HepG2 (cell line): Measurements from ENCODE around the gene ENTREP3. TPM values are rescaled to one million over a fixed set of nuclear protein-coding genes. Genes with fewer than 3 reads are reported as not detected.

Experiments
- AHDC1 ChIP-seq: sonication (generic); formaldehyde crosslinking; IDR thresholded peaks from 2 replicates; pipeline ENCODE4 v1.5.1; 2020; ENCODE audit warnings: mild to moderate bottlenecking, missing genetic modification reagents, borderline replicate concordance
- BORCS8-MEF2B ChIP-seq: sonication (generic); formaldehyde crosslinking; IDR thresholded peaks from 2 replicates; pipeline ENCODE4 v1.8.0; 2022; ENCODE audit warnings: mild to moderate bottlenecking, missing genetic modification reagents
- ERF ChIP-seq: IDR thresholded peaks from 2 replicates; pipeline ENCODE4 v1.6.1; 2018; ENCODE audit warnings: missing biosample characterization, missing genetic modification reagents
- FOXP4 ChIP-seq: sonication (generic); formaldehyde crosslinking; IDR thresholded peaks from 2 replicates; pipeline ENCODE4 v1.4.0; 2020; ENCODE audit warnings: missing genetic modification reagents
- GATAD2A ChIP-seq: IDR thresholded peaks from 2 replicates; pipeline ENCODE4 v1.6.1; 2016
- GLMP ChIP-seq: sonication (generic); formaldehyde crosslinking; IDR thresholded peaks from 2 replicates; pipeline ENCODE4 v1.9.0; 2021; ENCODE audit warnings: missing genetic modification reagents, mild to moderate bottlenecking, borderline replicate concordance
- HHEX ChIP-seq: IDR thresholded peaks from 2 replicates; pipeline ENCODE4 v1.6.1; 2016; ENCODE audit warnings: control low read depth
- KLF15 ChIP-seq: sonication (generic); formaldehyde crosslinking; IDR thresholded peaks from 2 replicates; pipeline ENCODE4 v1.8.1; 2023; ENCODE audit warnings: borderline replicate concordance, mild to moderate bottlenecking, inconsistent platforms, missing genetic modification reagents, mixed read lengths
- SAFB2 ChIP-seq: sonication (generic); formaldehyde crosslinking; IDR thresholded peaks from 2 replicates; pipeline ENCODE4 v1.5.1; 2020; ENCODE audit warnings: missing genetic modification reagents, low read depth, mild to moderate bottlenecking, borderline replicate concordance
- polyA plus RNA-seq, 8 experiments: library from polyadenylated mRNA; depleted of rRNA in 3 of 8; stranded (reverse) in 7 of 8; unstranded in 1 of 8; fragments of >200 nt; fragmentation: Illumina TruSeq in 4 of 8; extraction: Trizol in 4 of 8; gene quantifications; 2 replicates each; pipeline versions ENCODE4 v1.2.1 to v1.2.3, GENCODE V29; 2011 to 2016; ENCODE audit warnings: low read depth in 4 of 8, missing spikeins in 1 of 8, mixed read lengths in 1 of 8; ENCODE audit not compliant: insufficient read depth in 1 of 8
- total RNA-seq, 5 experiments: library from RNA; depleted of rRNA; stranded (reverse); fragments of >200 nt; fragmentation: Illumina TruSeq; extraction: Trizol; gene quantifications; 2 replicates each; pipeline ENCODE4 v1.2.3, GENCODE V29; 2016; ENCODE audit warnings: low read depth in 1 of 5
- TF ChIP-seq, protein P1 (sequence below): sonication (generic); formaldehyde crosslinking; IDR thresholded peaks from 2 replicates; pipeline ENCODE4 v1.5.1; 2020; ENCODE audit warnings: mild to moderate bottlenecking, missing genetic modification reagents, borderline replicate concordance
- TF ChIP-seq, protein P2 (sequence below): sonication (generic); formaldehyde crosslinking; IDR thresholded peaks from 2 replicates; pipeline ENCODE4 v1.4.0; 2020; ENCODE audit warnings: missing genetic modification reagents

ENTREP3 gene
- total and polyA plus RNA-seq, 2 of the 13 experiments (the other 11 are each of a cell fraction or from before 2014, with no cell fraction given): 4.1 to 9.9 TPM

GRCh38 chr1:155261852-155262673, 6.8 kb upstream of the ENTREP3 start, which contains the start of gene SCAMP3 (continued):
- TF ChIP-seq AHDC1 (CRISPR knock-in tag) (0 out of 2 replicates have a peak, but pooled peaks have one; percentile 31), BORCS8-MEF2B (peak; percentile 77; the same call in 1 of the 2 replicates), SAFB2 (CRISPR knock-in tag) (peak; percentile 81; the same call in 1 of the 2 replicates), FOXP4 (CRISPR knock-in tag) (peak; percentile 16; the same call in 1 of the 2 replicates), ERF (peak; percentile 90), HHEX (no peak), GATAD2A (peak; percentile 62), GLMP (CRISPR knock-in tag) (no peak), KLF15 (CRISPR knock-in tag) (peak; percentile 78; the same call in 1 of the 2 replicates)
- TF ChIP-seq, protein P1, sequence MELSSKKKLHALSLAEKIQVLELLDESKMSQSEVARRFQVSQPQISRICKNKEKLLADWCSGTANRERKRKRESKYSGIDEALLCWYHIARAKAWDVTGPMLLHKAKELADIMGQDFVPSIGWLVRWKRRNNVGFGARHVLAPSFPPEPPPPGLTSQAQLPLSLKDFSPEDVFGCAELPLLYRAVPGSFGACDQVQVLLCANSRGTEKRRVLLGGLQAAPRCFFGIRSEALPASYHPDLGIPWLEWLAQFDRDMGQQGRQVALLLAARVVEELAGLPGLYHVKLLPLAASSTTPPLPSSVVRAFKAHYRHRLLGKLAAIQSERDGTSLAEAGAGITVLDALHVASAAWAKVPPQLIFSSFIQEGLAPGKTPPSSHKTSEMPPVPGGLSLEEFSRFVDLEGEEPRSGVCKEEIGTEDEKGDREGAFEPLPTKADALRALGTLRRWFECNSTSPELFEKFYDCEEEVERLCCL (CRISPR knock-in tag): peak; percentile 84; the same call in 1 of the 2 replicates
- TF ChIP-seq, protein P2, sequence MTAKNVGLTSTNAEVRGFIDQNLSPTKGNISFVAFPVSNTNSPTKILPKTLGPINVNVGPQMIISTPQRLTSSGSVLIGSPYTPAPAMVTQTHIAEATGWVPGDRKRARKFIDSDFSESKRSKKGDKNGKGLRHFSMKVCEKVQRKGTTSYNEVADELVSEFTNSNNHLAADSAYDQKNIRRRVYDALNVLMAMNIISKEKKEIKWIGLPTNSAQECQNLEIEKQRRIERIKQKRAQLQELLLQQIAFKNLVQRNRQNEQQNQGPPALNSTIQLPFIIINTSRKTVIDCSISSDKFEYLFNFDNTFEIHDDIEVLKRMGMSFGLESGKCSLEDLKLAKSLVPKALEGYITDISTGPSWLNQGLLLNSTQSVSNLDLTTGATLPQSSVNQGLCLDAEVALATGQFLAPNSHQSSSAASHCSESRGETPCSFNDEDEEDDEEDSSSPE: peak; percentile 41
